ENCODE data around the gene MEN1.
A peak's percentile ranks its signal among the peaks of the same experiment; 100 is the strongest.

The MEN1 gene

DNA sequence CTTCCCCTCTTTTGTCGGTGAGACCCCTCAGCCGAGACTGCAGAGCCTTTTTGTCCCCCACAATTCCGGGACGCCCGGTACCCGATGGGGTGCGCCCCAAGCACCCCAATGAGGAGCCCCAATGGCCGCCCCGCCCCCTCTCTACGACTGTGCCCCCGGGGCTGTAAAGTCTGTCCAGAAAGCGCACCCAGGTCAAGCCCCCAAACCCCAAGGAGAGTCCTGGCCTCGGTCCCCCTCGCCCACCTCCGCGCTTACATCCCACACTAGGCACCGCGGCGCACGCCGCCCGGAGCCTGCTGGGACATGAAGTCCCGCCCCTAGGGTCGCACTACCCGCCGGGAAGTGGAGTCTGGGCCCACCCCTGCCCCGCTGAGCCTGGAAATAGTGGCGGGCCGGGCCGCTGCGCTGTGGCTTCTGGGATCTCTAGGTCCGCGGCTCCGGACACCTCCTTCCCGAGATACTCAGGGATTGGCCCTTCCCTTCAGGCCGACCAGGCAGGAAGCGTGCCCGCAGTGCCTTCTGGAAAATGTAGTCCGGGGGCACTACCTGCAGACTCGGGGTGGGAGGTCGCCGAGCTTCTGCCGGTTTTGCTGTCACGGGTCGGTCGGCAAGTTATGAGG, at the start of gene MEN1:
TSS of gene MEN1 (minus strand) at position 281 of the 620 bp plus-strand sequence. CDS start 442 bp downstream, outside the sequence.
- in situ Hi-C loops (cut with MboI; ENCODE audit: low pct_unique_long_range_greater_than_20kb, low sequenced_read_pairs), result no loop called here
- peak; percentile 99 for DNase-seq

- DNase-seq, result peak; percentile 76
- in situ Hi-C loops (cut with MboI; ENCODE audit: low pct_unique_long_range_greater_than_20kb, low sequenced_read_pairs), result no loop called here
Observed at GRCh38 chr11:64859542-64860414, 49.4 kb upstream of the MEN1 start.

DNA sequence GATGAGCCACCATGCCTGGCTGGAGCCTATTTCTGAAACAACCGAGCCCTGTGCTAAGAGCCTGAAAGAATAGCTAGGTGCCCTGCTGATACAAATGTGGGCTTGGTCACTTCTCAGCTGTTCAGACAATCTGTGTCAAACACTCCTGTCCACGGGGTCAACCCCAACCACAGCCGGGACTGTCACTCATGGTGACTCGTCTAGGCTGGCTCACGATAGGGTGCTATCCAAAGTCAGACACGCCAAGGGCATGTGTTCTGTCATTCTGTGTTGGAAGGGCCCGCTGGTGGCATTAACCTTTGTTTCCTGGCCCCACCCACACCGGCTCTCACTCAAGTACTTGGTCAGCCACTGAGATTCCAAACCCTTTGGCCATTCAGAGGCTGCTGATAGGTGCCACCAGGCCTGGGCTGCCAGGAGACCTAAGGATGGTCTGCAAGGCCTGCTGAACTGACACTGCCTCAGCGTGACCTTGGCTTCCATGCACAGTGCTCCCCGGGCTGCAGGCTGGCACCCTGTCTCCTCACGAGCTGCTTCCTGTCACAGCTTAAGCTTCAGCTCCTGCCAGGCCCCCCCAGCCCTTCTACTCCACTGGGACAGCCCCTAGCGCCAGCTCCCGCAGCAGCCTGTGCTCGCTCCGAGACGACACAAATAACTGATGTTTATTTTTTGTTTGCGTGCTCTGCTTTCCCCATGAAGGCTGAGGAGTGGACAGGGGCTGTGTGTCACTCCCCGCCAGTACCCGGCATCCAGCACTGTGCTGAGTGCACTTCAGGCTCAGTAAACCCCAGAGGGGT, 48.3 kb upstream of the MEN1 start:
- in situ Hi-C loops (cut with MboI; ENCODE audit: low pct_unique_long_range_greater_than_20kb, low sequenced_read_pairs), result no loop called here

DNA sequence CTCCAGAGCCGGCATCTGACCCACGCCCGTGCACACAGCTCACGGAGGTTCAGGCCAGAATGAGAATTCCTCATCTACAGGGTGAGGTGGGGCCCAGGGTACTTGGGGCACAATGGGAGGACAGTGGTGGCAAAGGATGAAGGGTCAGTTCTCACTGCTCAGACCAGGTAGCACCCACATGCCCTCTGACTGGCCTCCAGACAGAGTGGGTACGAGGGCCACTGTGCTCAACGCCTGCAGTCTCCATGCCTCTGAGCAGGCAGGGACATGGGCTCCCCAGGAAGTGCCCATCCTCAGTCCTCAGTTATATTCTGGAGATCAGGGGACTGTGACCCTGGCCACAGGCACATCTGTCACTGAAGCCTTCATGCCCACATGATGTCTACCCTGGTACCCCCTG, 47.1 kb upstream of the MEN1 start:
- in situ Hi-C loops (cut with MboI; ENCODE audit: low pct_unique_long_range_greater_than_20kb, low sequenced_read_pairs), result no loop called here
- no peak for DNase-seq

More for the DNA sequence above, 48.3 kb upstream of the MEN1 start:
- DNase-seq, result no peak

- in situ Hi-C loops (cut with MboI; ENCODE audit: low pct_unique_long_range_greater_than_20kb, low sequenced_read_pairs), result no loop called here
- peak; percentile 78 for DNase-seq
Observed at GRCh38 chr11:64856382-64857227, 46.3 kb upstream of the MEN1 start.

- in situ Hi-C loops (cut with MboI; ENCODE audit: low pct_unique_long_range_greater_than_20kb, low sequenced_read_pairs), result no loop called here
- DNase-seq, result no peak
Observed at GRCh38 chr11:64855596-64856304, 45.4 kb upstream of the MEN1 start.

DNA sequence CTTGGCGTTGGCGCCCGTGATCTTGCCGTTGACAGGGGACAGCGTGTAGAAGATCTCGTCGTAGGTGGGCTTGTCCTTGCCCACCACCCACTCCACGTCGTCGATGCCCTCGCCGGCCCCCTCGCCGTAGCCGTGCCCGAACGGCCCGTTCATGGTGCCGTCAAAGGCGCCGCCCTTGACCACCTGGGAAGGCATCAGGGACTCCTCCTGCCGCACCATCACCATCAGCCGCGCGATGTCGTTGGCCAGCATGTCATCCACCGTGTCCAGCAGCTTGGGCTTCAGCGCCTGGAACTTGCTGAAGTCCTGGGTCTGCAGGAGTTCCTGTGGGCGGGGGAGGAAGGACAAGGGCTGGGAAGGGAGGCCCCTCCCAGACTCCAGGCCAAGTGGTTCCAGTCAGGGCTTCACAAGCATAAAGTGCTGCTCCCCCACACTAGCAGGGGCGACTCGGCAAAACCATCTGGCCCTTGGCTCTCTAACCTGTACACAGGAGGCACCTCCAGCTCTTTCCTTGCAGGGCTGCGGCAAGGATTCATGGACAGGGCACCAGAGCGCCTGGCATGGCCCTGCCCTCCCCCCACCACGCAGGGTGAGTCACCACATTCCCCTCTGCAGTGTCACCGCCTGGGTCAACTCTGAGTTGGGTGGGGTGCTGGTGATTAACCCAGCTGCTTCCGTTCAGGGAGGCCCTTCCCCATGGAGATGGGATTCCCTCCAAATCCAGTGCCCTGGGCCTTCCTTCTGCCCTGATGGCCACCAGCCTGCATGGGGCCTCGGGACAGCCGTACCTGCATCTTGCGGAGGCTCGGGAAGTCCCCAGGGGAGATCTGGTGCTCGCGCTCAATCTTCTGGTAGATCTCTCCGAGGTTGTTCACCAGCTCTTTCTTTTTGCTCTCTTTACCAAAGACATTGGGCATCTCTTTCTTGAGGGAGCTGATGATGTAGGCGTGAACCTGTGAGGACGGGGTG, 44.5 kb upstream of the MEN1 start:
- no peak for DNase-seq
- in situ Hi-C loops (cut with MboI; ENCODE audit: low pct_unique_long_range_greater_than_20kb, low sequenced_read_pairs), result no loop called here

DNA sequence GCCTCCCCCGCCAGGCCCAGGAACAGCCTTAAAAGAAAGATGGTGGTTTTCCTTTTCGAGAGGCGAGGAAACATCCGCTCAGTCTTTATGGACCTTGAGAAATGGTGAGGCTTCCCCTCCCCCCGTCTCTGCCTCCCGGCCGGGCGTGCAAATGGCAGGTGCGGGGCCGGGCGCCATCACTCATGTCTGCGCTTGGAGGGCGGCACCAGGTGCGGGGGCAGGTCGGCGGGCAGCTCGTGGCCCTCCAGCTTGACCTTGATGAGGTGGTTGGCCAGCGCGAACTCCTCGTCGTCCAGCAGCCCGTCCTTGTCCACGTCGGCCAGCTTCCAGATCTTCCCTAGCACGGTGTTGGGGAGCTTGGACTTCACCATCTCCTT, 43.8 kb upstream of the MEN1 start:
- no peak for DNase-seq
- in situ Hi-C loops (cut with MboI; ENCODE audit: low pct_unique_long_range_greater_than_20kb, low sequenced_read_pairs), result no loop called here

- no peak for DNase-seq
- in situ Hi-C loops (cut with MboI; ENCODE audit: low pct_unique_long_range_greater_than_20kb, low sequenced_read_pairs), result no loop called here
Observed at GRCh38 chr11:64853709-64854108, 43.4 kb upstream of the MEN1 start.

GRCh38 chr11:64852804-64853509, 42.6 kb upstream of the MEN1 start:
- in situ Hi-C loops (cut with MboI; ENCODE audit: low pct_unique_long_range_greater_than_20kb, low sequenced_read_pairs), result no loop called here

DNA sequence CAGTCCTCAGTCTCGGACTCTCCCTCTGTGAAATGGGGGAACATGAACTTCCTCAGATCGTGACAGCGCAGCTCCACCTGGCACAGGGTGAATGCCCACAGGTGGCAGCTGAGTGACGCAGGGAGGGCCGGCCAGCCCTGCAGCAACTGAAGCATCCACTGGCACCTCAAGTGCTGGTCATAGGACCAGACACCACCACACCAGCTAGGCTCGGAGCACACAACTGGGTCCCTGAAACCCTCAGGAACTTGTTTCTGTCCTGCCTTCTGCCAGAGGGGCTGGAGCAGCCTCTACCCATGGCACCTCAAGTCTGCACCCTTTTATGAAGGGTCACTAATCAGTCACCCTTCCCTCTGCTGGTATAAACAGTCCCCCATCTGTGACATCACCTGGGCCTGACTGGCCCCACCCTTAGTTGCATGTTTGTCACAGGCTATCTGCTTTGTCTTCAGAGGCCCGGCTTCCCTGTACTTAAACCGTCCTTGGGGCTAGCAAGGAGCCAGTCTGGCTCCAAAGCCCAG, 41.5 kb upstream of the MEN1 start:
- in situ Hi-C loops (cut with MboI; ENCODE audit: low pct_unique_long_range_greater_than_20kb, low sequenced_read_pairs), result no loop called here

More at GRCh38 chr11:64852804-64853509, 42.6 kb upstream of the MEN1 start:
- DNase-seq, result no peak

GRCh38 chr11:64850979-64851567, 40.7 kb upstream of the MEN1 start:
- no peak for DNase-seq
- in situ Hi-C loops (cut with MboI; ENCODE audit: low pct_unique_long_range_greater_than_20kb, low sequenced_read_pairs), result no loop called here

More for the DNA sequence above, 41.5 kb upstream of the MEN1 start:
- DNase-seq, result no peak

DNA sequence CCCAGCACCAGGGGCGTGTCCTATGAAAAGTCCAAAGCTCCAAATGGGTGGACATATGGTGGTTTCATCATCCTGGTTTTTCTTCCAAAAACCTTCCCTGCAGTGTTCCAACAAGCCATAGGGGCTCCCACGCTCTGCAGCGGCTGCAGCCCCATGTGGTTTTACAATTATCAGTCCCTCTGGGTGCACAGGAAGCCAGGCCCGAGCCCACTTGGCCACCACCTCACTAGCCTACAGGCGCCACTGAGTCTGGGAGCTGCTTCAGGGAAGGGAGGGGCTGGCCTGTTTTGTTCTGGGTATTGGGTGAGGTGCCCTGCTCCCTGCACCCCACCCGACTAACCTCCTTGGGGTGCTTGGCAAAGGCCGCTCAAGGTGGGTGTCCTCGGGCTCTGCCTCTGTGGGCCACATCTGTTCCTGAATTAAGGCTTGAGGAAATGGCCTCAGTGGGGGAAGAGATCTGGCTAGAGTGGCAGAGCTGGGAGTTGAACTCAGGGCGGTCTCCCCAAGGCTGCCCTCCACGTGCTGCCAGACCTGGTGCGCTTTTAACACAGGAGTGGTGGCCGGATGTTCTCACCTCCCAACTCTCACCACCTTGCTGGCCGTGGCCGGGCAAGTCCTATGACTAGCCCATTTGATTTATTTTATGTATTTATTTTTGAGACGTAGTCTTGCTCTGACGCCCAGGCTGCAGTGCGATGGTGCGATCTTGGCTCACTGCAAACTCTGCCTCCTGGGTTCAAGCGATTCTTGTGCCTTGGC, 39.4 kb upstream of the MEN1 start:
- DNase-seq, result no peak
- in situ Hi-C loops (cut with MboI; ENCODE audit: low pct_unique_long_range_greater_than_20kb, low sequenced_read_pairs), result no loop called here

- no peak for DNase-seq
- in situ Hi-C loops (cut with MboI; ENCODE audit: low pct_unique_long_range_greater_than_20kb, low sequenced_read_pairs), result no loop called here
Observed at GRCh38 chr11:64848826-64849597, 38.7 kb upstream of the MEN1 start.
